Putamen (tissue), 1 donor: Measurements from ENCODE around the gene KIFC1.
A peak's percentile ranks its signal among the peaks of the same experiment; 100 is the strongest.

ENCODE experiments used
- DNase-seq: peaks from one replicate; pipeline ENCODE4 v3.0.0-alpha.2; 2016; ENCODE audit warnings: low spot score

The KIFC1 gene

GRCh38 chr6:33426590-33427511 lies 35.2 kb downstream of the KIFC1 start:
- DNase-seq = no peak

GRCh38 chr6:33427585-33428223 lies 36.1 kb downstream of the KIFC1 start:
- DNase-seq = no peak

GRCh38 chr6:33428224-33428965 lies 36.8 kb downstream of the KIFC1 start:
- no peak for DNase-seq

GRCh38 chr6:33428966-33429749 lies 37.5 kb downstream of the KIFC1 start:
- DNase-seq = no peak

GRCh38 chr6:33429750-33430052 lies 38.1 kb downstream of the KIFC1 start:
- no peak for DNase-seq

- DNase-seq = no peak
Observed at GRCh38 chr6:33430334-33430733, 38.7 kb downstream of the KIFC1 start.

GRCh38 chr6:33430991-33431879 lies 39.6 kb downstream of the KIFC1 start:
- DNase-seq = peak; percentile 88

- no peak for DNase-seq
Observed at GRCh38 chr6:33431880-33432541, 40.4 kb downstream of the KIFC1 start.

- DNase-seq = no peak
Observed at GRCh38 chr6:33432546-33432945, 40.9 kb downstream of the KIFC1 start.

- DNase-seq = no peak
Observed at GRCh38 chr6:33433001-33433543, 41.4 kb downstream of the KIFC1 start.

- DNase-seq = no peak
Observed at GRCh38 chr6:33433544-33434191, 42.0 kb downstream of the KIFC1 start.

- no peak for DNase-seq
Observed at GRCh38 chr6:33434961-33435360, 43.3 kb downstream of the KIFC1 start.

GRCh38 chr6:33437666-33438065 lies 46.0 kb downstream of the KIFC1 start:
- DNase-seq = no peak

- DNase-seq = no peak
Observed at GRCh38 chr6:33438978-33439594, 47.5 kb downstream of the KIFC1 start.

- no peak for DNase-seq
Observed at GRCh38 chr6:33439956-33440648, 48.5 kb downstream of the KIFC1 start.

- DNase-seq = no peak
Observed at GRCh38 chr6:33440649-33441309, 49.2 kb downstream of the KIFC1 start.

GRCh38 chr6:33441457-33441856 lies 49.8 kb downstream of the KIFC1 start:
- no peak for DNase-seq

- DNase-seq = no peak
Observed at GRCh38 chr6:33442283-33442682, 50.7 kb downstream of the KIFC1 start.
